ENCODE data around the gene DCLRE1B. TPM values are rescaled to one million over a fixed set of nuclear protein-coding genes. Genes with fewer than 3 reads are reported as not detected.

Gene DCLRE1B
- total and polyA plus RNA-seq, 4 donors = 5.7 to 12.9 (median 11.7) TPM

- Histone ChIP-seq H3K9me3 (ENCODE audit: control insufficient read depth, insufficient read depth, low read length) (peaks cover 2% of the 10 kb centered on the region), H3K27me3 (ENCODE audit: control insufficient read depth, insufficient read depth, low read length) (no peaks in the 10 kb centered on the region), H3K36me3 (ENCODE audit: control insufficient read depth, insufficient read depth, low read length) (no peaks in the 10 kb centered on the region), H3K4me1 (ENCODE audit: control insufficient read depth, insufficient read depth, low read length) (peaks cover 4% of the 10 kb centered on the region), H3K4me3 (ENCODE audit: low read depth, low read length) (no peak overlapping the region), H3K27ac (ENCODE audit: low read depth, low read length) (no peak overlapping the region)
- no peak for DNase-seq (ENCODE audit: low read depth in 4 of 6, low spot score in 6 of 6)
- WGBS (ENCODE audit: insufficient coverage) = 73% methylated on average over 3 of the region's 5 CpGs
Measured at GRCh38 chr1:113934511-113935055, 29.5 kb downstream of the DCLRE1B start.

- no peak overlapping the region for H3K27ac ChIP-seq (ENCODE audit: low read depth, low read length)
- peaks cover 4% of the 10 kb centered on the region for H3K4me1 ChIP-seq (ENCODE audit: control insufficient read depth, insufficient read depth, low read length)
- H3K36me3 ChIP-seq (ENCODE audit: control insufficient read depth, insufficient read depth, low read length) = no peaks in the 10 kb centered on the region
- peaks cover 2% of the 10 kb centered on the region for H3K9me3 ChIP-seq (ENCODE audit: control insufficient read depth, insufficient read depth, low read length)
- no peak overlapping the region for H3K4me3 ChIP-seq (ENCODE audit: low read depth, low read length)
- WGBS (ENCODE audit: insufficient coverage) = no CpG with 5 or more reads among the region's 1 CpG
- H3K27me3 ChIP-seq (ENCODE audit: control insufficient read depth, insufficient read depth, low read length) = no peaks in the 10 kb centered on the region
- DNase-seq (ENCODE audit: low read depth in 4 of 6, low spot score in 6 of 6) = no peak
Measured at GRCh38 chr1:113935176-113935575, 30.1 kb downstream of the DCLRE1B start.

GRCh38 chr1:113935970-113936369 is 30.8 kb downstream of the DCLRE1B start:
- no peak overlapping the region for H3K27ac ChIP-seq (ENCODE audit: low read depth, low read length)
- no peak for DNase-seq (ENCODE audit: low read depth in 4 of 6, low spot score in 6 of 6)
- peaks cover 4% of the 10 kb centered on the region for H3K36me3 ChIP-seq (ENCODE audit: control insufficient read depth, insufficient read depth, low read length)
- no peaks in the 10 kb centered on the region for H3K4me1 ChIP-seq (ENCODE audit: control insufficient read depth, insufficient read depth, low read length)
- no peaks in the 10 kb centered on the region for H3K27me3 ChIP-seq (ENCODE audit: control insufficient read depth, insufficient read depth, low read length)
- no peak overlapping the region for H3K4me3 ChIP-seq (ENCODE audit: low read depth, low read length)
- no CpG with 5 or more reads among the region's 1 CpG for WGBS (ENCODE audit: insufficient coverage)
- peaks cover 2% of the 10 kb centered on the region for H3K9me3 ChIP-seq (ENCODE audit: control insufficient read depth, insufficient read depth, low read length)

- H3K4me1 ChIP-seq (ENCODE audit: control insufficient read depth, insufficient read depth, low read length) = no peaks in the 10 kb centered on the region
- H3K9me3 ChIP-seq (ENCODE audit: control insufficient read depth, insufficient read depth, low read length) = peaks cover 2% of the 10 kb centered on the region
- peaks cover 11% of the 10 kb centered on the region for H3K36me3 ChIP-seq (ENCODE audit: control insufficient read depth, insufficient read depth, low read length)
- no peaks in the 10 kb centered on the region for H3K27me3 ChIP-seq (ENCODE audit: control insufficient read depth, insufficient read depth, low read length)
- no peak for DNase-seq (ENCODE audit: low read depth in 4 of 6, low spot score in 6 of 6)
- H3K4me3 ChIP-seq (ENCODE audit: low read depth, low read length) = no peak overlapping the region
- H3K27ac ChIP-seq (ENCODE audit: low read depth, low read length) = no peak overlapping the region
- no CpG with 5 or more reads among the region's 1 CpG for WGBS (ENCODE audit: insufficient coverage)
Measured at GRCh38 chr1:113937146-113937545, 32.0 kb downstream of the DCLRE1B start.

GRCh38 chr1:113938192-113938591 is 33.1 kb downstream of the DCLRE1B start:
- H3K27ac ChIP-seq (ENCODE audit: low read depth, low read length) = no peak overlapping the region
- no peaks in the 10 kb centered on the region for H3K4me1 ChIP-seq (ENCODE audit: control insufficient read depth, insufficient read depth, low read length)
- no peaks in the 10 kb centered on the region for H3K27me3 ChIP-seq (ENCODE audit: control insufficient read depth, insufficient read depth, low read length)
- whole genome bisulfite sequencing (ENCODE audit: insufficient coverage) = 78% methylated on average over 5 of the region's 5 CpGs
- H3K4me3 ChIP-seq (ENCODE audit: low read depth, low read length) = no peak overlapping the region
- peaks cover 2% of the 10 kb centered on the region for H3K9me3 ChIP-seq (ENCODE audit: control insufficient read depth, insufficient read depth, low read length)
- H3K36me3 ChIP-seq (ENCODE audit: control insufficient read depth, insufficient read depth, low read length) = peaks cover 11% of the 10 kb centered on the region
- no peak for DNase-seq (ENCODE audit: low read depth in 4 of 6, low spot score in 6 of 6)

- no peaks in the 10 kb centered on the region for H3K4me1 ChIP-seq (ENCODE audit: control insufficient read depth, insufficient read depth, low read length)
- DNase-seq (ENCODE audit: low read depth in 4 of 6, low spot score in 6 of 6) = no peak
- H3K9me3 ChIP-seq (ENCODE audit: control insufficient read depth, insufficient read depth, low read length) = no peaks in the 10 kb centered on the region
- no peak overlapping the region for H3K4me3 ChIP-seq (ENCODE audit: low read depth, low read length)
- peaks cover 14% of the 10 kb centered on the region for H3K36me3 ChIP-seq (ENCODE audit: control insufficient read depth, insufficient read depth, low read length)
- no peak overlapping the region for H3K27ac ChIP-seq (ENCODE audit: low read depth, low read length)
- H3K27me3 ChIP-seq (ENCODE audit: control insufficient read depth, insufficient read depth, low read length) = no peaks in the 10 kb centered on the region
- WGBS (ENCODE audit: insufficient coverage) = 95% methylated on average over 6 of the region's 16 CpGs
Measured at GRCh38 chr1:113940365-113941244, 35.5 kb downstream of the DCLRE1B start.

- H3K27me3 ChIP-seq (ENCODE audit: control insufficient read depth, insufficient read depth, low read length) = no peaks in the 10 kb centered on the region
- no peak overlapping the region for H3K27ac ChIP-seq (ENCODE audit: low read depth, low read length)
- no peak for DNase-seq (ENCODE audit: low read depth in 4 of 6, low spot score in 6 of 6)
- no peak overlapping the region for H3K4me3 ChIP-seq (ENCODE audit: low read depth, low read length)
- WGBS (ENCODE audit: insufficient coverage) = 99% methylated on average over 4 of the region's 7 CpGs
- no peaks in the 10 kb centered on the region for H3K9me3 ChIP-seq (ENCODE audit: control insufficient read depth, insufficient read depth, low read length)
- H3K36me3 ChIP-seq (ENCODE audit: control insufficient read depth, insufficient read depth, low read length) = peaks cover 14% of the 10 kb centered on the region
- no peaks in the 10 kb centered on the region for H3K4me1 ChIP-seq (ENCODE audit: control insufficient read depth, insufficient read depth, low read length)
Measured at GRCh38 chr1:113941245-113941559, 36.1 kb downstream of the DCLRE1B start.

- Histone ChIP-seq H3K4me3 (ENCODE audit: low read depth, low read length) (no peak overlapping the region), H3K36me3 (ENCODE audit: control insufficient read depth, insufficient read depth, low read length) (peaks cover 14% of the 10 kb centered on the region), H3K9me3 (ENCODE audit: control insufficient read depth, insufficient read depth, low read length) (no peaks in the 10 kb centered on the region), H3K4me1 (ENCODE audit: control insufficient read depth, insufficient read depth, low read length) (no peaks in the 10 kb centered on the region), H3K27ac (ENCODE audit: low read depth, low read length) (no peak overlapping the region), H3K27me3 (ENCODE audit: control insufficient read depth, insufficient read depth, low read length) (no peaks in the 10 kb centered on the region)
- DNase-seq (ENCODE audit: low read depth in 4 of 6, low spot score in 6 of 6) = no peak
Measured at GRCh38 chr1:113942527-113942926, 37.4 kb downstream of the DCLRE1B start.

GRCh38 chr1:113943028-113943811 is 38.1 kb downstream of the DCLRE1B start:
- no peak for DNase-seq (ENCODE audit: low read depth in 4 of 6, low spot score in 6 of 6)
- no peaks in the 10 kb centered on the region for H3K27me3 ChIP-seq (ENCODE audit: control insufficient read depth, insufficient read depth, low read length)
- no peak overlapping the region for H3K4me3 ChIP-seq (ENCODE audit: low read depth, low read length)
- H3K4me1 ChIP-seq (ENCODE audit: control insufficient read depth, insufficient read depth, low read length) = no peaks in the 10 kb centered on the region
- peaks cover 14% of the 10 kb centered on the region for H3K36me3 ChIP-seq (ENCODE audit: control insufficient read depth, insufficient read depth, low read length)
- no peaks in the 10 kb centered on the region for H3K9me3 ChIP-seq (ENCODE audit: control insufficient read depth, insufficient read depth, low read length)
- H3K27ac ChIP-seq (ENCODE audit: low read depth, low read length) = no peak overlapping the region

Data from spinal cord (tissue), 10 donors.